22Rv1 (cell line): ENCODE results near the gene TRAPPC1.

ENCODE experiments used
- ZFX ChIP-seq: fragments of 450-650 bp; IDR thresholded peaks from 2 replicates; pipeline ENCODE4 v1.6.1; 2017; ENCODE audit warnings: antibody characterized with exemption, borderline replicate concordance
- TF ChIP-seq, protein P1 (sequence below): fragments of 450-650 bp; IDR thresholded peaks from 2 replicates; pipeline ENCODE4 v1.5.1; 2017; ENCODE audit warnings: mild to moderate bottlenecking

DNA sequence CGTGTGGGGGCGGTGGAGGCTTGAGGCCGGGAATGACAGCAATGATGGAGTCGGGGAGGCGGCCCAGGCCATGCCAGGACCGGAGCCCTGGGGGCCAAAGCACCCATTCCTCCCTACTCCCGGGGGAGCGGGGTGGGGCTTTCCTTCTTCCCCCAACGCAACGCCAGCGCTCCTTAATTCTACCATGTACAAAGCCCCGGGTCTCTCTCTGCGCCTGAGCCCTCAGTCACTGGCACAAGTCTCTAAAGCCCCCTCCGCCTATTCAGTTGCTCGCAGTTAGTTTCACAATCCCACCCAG lies 15.4 kb downstream of the TRAPPC1 start:
- TF ChIP-seq, protein P1, sequence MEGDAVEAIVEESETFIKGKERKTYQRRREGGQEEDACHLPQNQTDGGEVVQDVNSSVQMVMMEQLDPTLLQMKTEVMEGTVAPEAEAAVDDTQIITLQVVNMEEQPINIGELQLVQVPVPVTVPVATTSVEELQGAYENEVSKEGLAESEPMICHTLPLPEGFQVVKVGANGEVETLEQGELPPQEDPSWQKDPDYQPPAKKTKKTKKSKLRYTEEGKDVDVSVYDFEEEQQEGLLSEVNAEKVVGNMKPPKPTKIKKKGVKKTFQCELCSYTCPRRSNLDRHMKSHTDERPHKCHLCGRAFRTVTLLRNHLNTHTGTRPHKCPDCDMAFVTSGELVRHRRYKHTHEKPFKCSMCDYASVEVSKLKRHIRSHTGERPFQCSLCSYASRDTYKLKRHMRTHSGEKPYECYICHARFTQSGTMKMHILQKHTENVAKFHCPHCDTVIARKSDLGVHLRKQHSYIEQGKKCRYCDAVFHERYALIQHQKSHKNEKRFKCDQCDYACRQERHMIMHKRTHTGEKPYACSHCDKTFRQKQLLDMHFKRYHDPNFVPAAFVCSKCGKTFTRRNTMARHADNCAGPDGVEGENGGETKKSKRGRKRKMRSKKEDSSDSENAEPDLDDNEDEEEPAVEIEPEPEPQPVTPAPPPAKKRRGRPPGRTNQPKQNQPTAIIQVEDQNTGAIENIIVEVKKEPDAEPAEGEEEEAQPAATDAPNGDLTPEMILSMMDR, result no peak
- TF ChIP-seq ZFX, result no peak
